Esophagus (tissue), 2 donors: ENCODE data around the gene MARK3. TPM values are rescaled to one million over a fixed set of nuclear protein-coding genes. Genes with fewer than 3 reads are reported as not detected.

ENCODE experiments used
- H3K27ac ChIP-seq, 2 donors: one replicate each; pipeline ENCODE4 v1.5.1; 2013; ENCODE audit warnings: low read depth in 2 of 2, mild to moderate bottlenecking in 2 of 2, inconsistent platforms in 1 of 2, low read length in 1 of 2, moderate library complexity in 1 of 2
- H3K27me3 ChIP-seq, 2 donors: one replicate each; pipeline ENCODE4 v1.6.1; 2013; ENCODE audit warnings: low read length in 2 of 2, control low read depth in 1 of 2, mild to moderate bottlenecking in 1 of 2; ENCODE audit not compliant: insufficient read depth in 2 of 2, control insufficient read depth in 1 of 2
- H3K36me3 ChIP-seq, 2 donors: one replicate each; pipeline ENCODE4 v1.6.1; 2013; ENCODE audit warnings: low read length in 1 of 2; ENCODE audit not compliant: control insufficient read depth in 2 of 2, insufficient read depth in 2 of 2
- H3K4me1 ChIP-seq, 2 donors: one replicate each; pipeline ENCODE4 v1.6.1; 2013; ENCODE audit warnings: low read length in 1 of 2; ENCODE audit not compliant: control insufficient read depth in 2 of 2, insufficient read depth in 2 of 2
- H3K4me3 ChIP-seq, 2 donors: one replicate each; pipeline ENCODE4 v1.5.1; 2013; ENCODE audit warnings: low read length in 2 of 2, mild to moderate bottlenecking in 2 of 2, low read depth in 1 of 2, moderate library complexity in 1 of 2
- H3K9me3 ChIP-seq, 2 donors: one replicate each; pipeline ENCODE4 v1.6.1; 2013; ENCODE audit warnings: mild to moderate bottlenecking in 2 of 2, low read depth in 1 of 2, low read length in 1 of 2, moderate library complexity in 1 of 2; ENCODE audit not compliant: control insufficient read depth in 2 of 2, insufficient read depth in 1 of 2
- WGBS, 2 donors: extraction: QIAGEN DNeasy Blood & Tissue Kit; methylation state at CpG; one replicate each; pipeline ENCODE4 v1.1.7; 2013; 5-methylcytosine and 5-hydroxymethylcytosine counted together
- polyA plus RNA-seq, 2 donors: library from polyadenylated mRNA; stranded (reverse); fragments of 200-250 nt; gene quantifications; one replicate each; pipeline ENCODE4 v1.2.3, GENCODE V29; 2013
- donor health status: healthy with polysubstance abuse.
- donor health status: Bipolar disorder and iron deficiency.

Gene MARK3
- polyA plus RNA-seq, 2 donors: 45.5 to 65.4 TPM

DNA sequence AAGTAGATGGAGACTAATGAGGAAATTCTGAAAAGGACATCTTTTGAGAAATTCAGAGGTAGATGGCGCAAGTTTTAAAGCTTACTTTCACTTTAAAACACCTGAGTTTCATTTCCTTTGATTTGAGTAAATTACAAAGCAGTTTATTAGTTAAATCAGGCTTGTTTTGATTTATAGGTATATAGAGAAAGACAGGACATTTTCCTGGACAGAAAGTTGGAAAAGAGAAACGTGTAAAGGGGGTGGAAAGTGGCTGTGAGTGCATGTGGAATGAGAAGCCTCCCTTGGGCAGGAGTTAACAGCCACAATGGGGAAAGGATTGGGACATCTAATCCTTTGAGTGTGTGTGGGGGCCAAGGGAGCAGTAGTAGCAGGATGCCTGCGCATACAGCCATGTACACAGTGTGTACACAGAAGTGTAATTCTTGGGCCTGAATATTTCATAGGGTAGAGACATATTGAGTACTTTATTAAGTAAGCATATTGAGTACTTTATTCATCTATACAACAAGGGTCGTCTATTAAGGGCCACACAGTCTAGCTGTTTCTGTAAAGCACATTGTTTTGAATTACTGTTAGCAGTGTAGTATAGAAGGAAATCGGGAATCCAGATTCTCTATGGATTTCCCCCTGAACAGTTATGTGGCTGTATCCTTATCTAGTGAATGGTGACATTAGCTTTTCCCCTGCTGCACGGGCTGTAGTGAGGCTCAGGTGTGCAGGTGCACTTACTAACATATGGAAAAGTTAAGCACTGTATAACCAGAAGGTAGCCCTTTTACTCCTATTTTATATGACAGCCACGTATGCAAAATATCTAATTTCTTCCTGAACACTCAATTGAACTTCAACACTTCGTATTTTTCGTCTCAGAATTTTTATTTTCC is 19.1 kb downstream of the MARK3 start:
- Histone ChIP-seq H3K27ac (no peak overlapping the region), H3K4me3 (no peak overlapping the region), H3K9me3 (no peaks in the 10 kb centered on the region), H3K4me1 (peaks cover 0 to 3% of the 10 kb centered on the region in 2 donors), H3K36me3 (no peaks in the 10 kb centered on the region), H3K27me3 (no peaks in the 10 kb centered on the region)
- 56 to 71% methylated on average over 9 of the region's 9 CpGs for WGBS, 2 donors

GRCh38 chr14:103404920-103405319 is 19.7 kb downstream of the MARK3 start:
- no peaks in the 10 kb centered on the region for H3K36me3 ChIP-seq
- 67 to 89% methylated on average over 7 of the region's 7 CpGs for WGBS, 2 donors
- peaks cover 0 to 3% of the 10 kb centered on the region in 2 donors for H3K4me1 ChIP-seq
- no peak overlapping the region for H3K27ac ChIP-seq
- H3K27me3 ChIP-seq: no peaks in the 10 kb centered on the region
- H3K9me3 ChIP-seq: no peaks in the 10 kb centered on the region
- H3K4me3 ChIP-seq: no peak overlapping the region

DNA sequence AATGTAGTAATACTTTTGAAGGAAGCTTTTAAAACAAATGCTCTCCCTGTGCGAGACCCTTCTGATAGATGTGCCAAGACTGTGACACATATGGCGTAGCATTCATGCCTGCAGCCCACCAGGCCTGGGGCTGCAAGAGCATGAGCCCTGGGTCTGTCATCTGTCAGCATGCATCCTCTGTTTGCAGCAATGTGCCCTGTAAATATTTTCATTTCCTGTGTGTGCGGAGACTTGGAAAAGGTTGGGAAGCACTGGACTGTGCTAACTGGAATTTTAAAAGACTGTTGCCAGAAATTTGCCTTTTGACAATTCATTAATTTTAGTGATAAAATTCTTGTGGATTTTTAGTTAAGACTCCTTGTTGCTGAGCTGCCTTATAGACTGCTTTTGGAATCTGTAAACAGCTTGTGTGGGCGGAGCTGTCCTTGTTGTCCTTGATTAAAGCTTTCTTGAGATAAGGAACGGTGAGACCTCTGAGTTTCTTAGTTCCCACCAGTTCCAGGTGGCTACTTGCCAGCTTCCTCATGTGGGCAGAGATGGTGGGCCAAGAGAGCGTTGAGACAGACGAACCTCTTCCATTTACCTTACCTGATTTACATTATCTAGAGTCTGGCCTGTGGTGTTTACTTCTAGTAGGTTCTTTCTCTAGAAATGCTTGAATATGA is 23.4 kb downstream of the MARK3 start:
- Histone ChIP-seq H3K4me3 (no peak overlapping the region), H3K27ac (no peak overlapping the region), H3K36me3 (peaks cover 0 to 5% of the 10 kb centered on the region in 2 donors), H3K27me3 (no peaks in the 10 kb centered on the region), H3K4me1 (no peaks in the 10 kb centered on the region), H3K9me3 (no peaks in the 10 kb centered on the region)
- 54 to 72% methylated on average over 7 of the region's 7 CpGs for WGBS, 2 donors

DNA sequence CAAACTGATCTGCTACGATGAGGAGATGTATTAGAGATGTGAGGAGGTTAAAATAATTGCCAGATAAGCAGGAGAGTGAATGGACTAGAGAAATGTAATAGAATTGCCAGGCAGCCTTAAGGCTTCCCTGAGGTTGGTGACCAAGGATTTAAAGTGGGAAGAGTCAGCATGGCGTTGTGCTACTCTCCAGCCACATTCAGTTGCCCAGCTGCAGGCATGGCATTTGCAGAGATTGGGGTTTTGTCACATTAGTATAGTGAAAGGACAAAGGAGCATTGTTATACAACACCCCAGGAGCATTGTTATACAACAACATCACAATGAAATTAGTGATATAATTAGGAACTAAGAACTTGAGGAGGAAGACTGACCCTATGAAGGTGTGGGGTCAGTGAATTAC is 31.7 kb downstream of the MARK3 start:
- Histone ChIP-seq H3K36me3 (peaks cover 0 to 5% of the 10 kb centered on the region in 2 donors), H3K9me3 (no peaks in the 10 kb centered on the region), H3K27me3 (no peaks in the 10 kb centered on the region), H3K4me3 (no peak overlapping the region), H3K27ac (no peak overlapping the region), H3K4me1 (no peaks in the 10 kb centered on the region)
- 87 to 92% methylated on average over 2 of the region's 2 CpGs for WGBS, 2 donors

GRCh38 chr14:103418481-103418818 is 33.2 kb downstream of the MARK3 start:
- Histone ChIP-seq H3K4me3 (no peak overlapping the region), H3K4me1 (no peaks in the 10 kb centered on the region), H3K27me3 (no peaks in the 10 kb centered on the region), H3K9me3 (no peaks in the 10 kb centered on the region), H3K36me3 (no peaks in the 10 kb centered on the region), H3K27ac (no peak overlapping the region)
- WGBS, 2 donors: 68 to 72% methylated on average over 3 of the region's 3 CpGs

- no peaks in the 10 kb centered on the region for H3K9me3 ChIP-seq
- H3K27ac ChIP-seq: no peak overlapping the region
- H3K27me3 ChIP-seq: no peaks in the 10 kb centered on the region
- H3K4me3 ChIP-seq: no peak overlapping the region
- H3K36me3 ChIP-seq: no peaks in the 10 kb centered on the region
- WGBS, 2 donors: 91 to 92% methylated on average over 3 of the region's 3 CpGs
- no peaks in the 10 kb centered on the region for H3K4me1 ChIP-seq
Observed at GRCh38 chr14:103421556-103421955, 36.3 kb downstream of the MARK3 start.

GRCh38 chr14:103423050-103423461 is 37.8 kb downstream of the MARK3 start:
- H3K36me3 ChIP-seq: no peaks in the 10 kb centered on the region
- no peaks in the 10 kb centered on the region for H3K27me3 ChIP-seq
- H3K27ac ChIP-seq: no peak overlapping the region
- WGBS, 2 donors: 77 to 85% methylated on average over 1 of the region's 1 CpG
- H3K4me3 ChIP-seq: no peak overlapping the region
- no peaks in the 10 kb centered on the region for H3K9me3 ChIP-seq
- no peaks in the 10 kb centered on the region for H3K4me1 ChIP-seq

- H3K27ac ChIP-seq: no peak overlapping the region
- no peaks in the 10 kb centered on the region for H3K4me1 ChIP-seq
- H3K4me3 ChIP-seq: no peak overlapping the region
- WGBS, 2 donors: 63 to 65% methylated on average over 3 of the region's 3 CpGs
- H3K9me3 ChIP-seq: no peaks in the 10 kb centered on the region
- H3K27me3 ChIP-seq: no peaks in the 10 kb centered on the region
- no peaks in the 10 kb centered on the region for H3K36me3 ChIP-seq
Observed at GRCh38 chr14:103427485-103428443, 42.5 kb downstream of the MARK3 start.
